BLaER1 treated with 17β-estradiol and CSF1 and Interleukin-3, amounts not matched to agents 10 nM and 100 nM (cell line): ENCODE data around the gene DPEP3.
A peak's percentile ranks its signal among the peaks of the same experiment; 100 is the strongest.

Source experiments
- H3K27ac ChIP-seq, 11 experiments: shearing (Covaris generic); formaldehyde crosslinking; 2 replicates each; pipeline ENCODE4 v1.8.1; 2022
- H3K27me3 ChIP-seq, 11 experiments: shearing (Covaris generic); formaldehyde crosslinking; 2 replicates each; pipeline ENCODE4 v1.8.1; 2022
- H3K36me3 ChIP-seq, 11 experiments: shearing (Covaris generic); formaldehyde crosslinking; 2 replicates each; pipeline ENCODE4 v1.8.1; 2022
- H3K4me1 ChIP-seq, 10 experiments: shearing (Covaris generic); formaldehyde crosslinking; 2 replicates each; pipeline ENCODE4 v1.8.1; 2022
- H3K4me2 ChIP-seq, 11 experiments: shearing (Covaris generic); formaldehyde crosslinking; 2 replicates each; pipeline ENCODE4 v1.8.1; 2022
- H3K4me3 ChIP-seq, 10 experiments: shearing (Covaris generic); formaldehyde crosslinking; 2 replicates each; pipeline ENCODE4 v1.8.1; 2022
- H3K9ac ChIP-seq, 11 experiments: shearing (Covaris generic); formaldehyde crosslinking; 2 replicates each; pipeline ENCODE4 v1.8.1; 2022
- H3K9me3 ChIP-seq, 11 experiments: shearing (Covaris generic); formaldehyde crosslinking; replicated peaks in 1 of 11; 2 replicates each; pipeline ENCODE4 v1.8.1; 2022
- H4K20me1 ChIP-seq, 11 experiments: shearing (Covaris generic); formaldehyde crosslinking; 2 replicates each; pipeline ENCODE4 v1.8.1; 2022
- Cebpa-rat ChIP-seq, 11 experiments: shearing (Covaris generic); IDR thresholded peaks; 2 replicates each; pipeline ENCODE4 v1.8.1; 2022

Gene DPEP3

DNA sequence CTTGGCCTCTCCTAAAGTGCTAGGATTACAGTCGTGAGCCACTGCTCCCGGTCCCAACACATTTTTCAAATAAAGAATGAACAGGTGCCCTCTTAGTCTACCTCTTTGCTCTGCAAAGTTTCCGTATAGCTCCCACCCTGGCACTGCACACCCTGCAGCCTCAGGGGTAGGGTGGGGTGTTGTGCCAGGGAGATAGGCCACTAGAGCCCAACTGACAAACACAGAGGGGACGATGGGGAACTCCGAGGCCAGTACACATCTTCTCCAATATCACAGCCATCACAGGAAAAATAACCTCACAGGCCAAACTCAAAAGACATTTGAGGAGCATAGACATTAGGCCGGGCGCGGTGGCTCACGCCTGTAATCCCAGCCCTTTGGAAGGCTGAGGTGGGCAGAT lies 9.2 kb downstream of the DPEP3 start:
- Histone ChIP-seq H3K9me3 (no peaks in the 10 kb centered on the region), H3K27me3 (no peaks in the 10 kb centered on the region), H4K20me1 (peaks cover 5 to 16% (median 13%) of the 10 kb centered on the region in 11 experiments; a peak in 15 of 22 replicates), H3K27ac (no peak overlapping the region), H3K4me1 (peaks cover 16 to 35% (median 26%) of the 10 kb centered on the region in 10 experiments), H3K9ac (no peak overlapping the region), H3K4me2 (no peak overlapping the region), H3K4me3 (no peak overlapping the region), H3K36me3 (no peaks in the 10 kb centered on the region)
- no peak for TF ChIP-seq Cebpa-rat (IDR thresholded peaks at IDR 0.05)

DNA sequence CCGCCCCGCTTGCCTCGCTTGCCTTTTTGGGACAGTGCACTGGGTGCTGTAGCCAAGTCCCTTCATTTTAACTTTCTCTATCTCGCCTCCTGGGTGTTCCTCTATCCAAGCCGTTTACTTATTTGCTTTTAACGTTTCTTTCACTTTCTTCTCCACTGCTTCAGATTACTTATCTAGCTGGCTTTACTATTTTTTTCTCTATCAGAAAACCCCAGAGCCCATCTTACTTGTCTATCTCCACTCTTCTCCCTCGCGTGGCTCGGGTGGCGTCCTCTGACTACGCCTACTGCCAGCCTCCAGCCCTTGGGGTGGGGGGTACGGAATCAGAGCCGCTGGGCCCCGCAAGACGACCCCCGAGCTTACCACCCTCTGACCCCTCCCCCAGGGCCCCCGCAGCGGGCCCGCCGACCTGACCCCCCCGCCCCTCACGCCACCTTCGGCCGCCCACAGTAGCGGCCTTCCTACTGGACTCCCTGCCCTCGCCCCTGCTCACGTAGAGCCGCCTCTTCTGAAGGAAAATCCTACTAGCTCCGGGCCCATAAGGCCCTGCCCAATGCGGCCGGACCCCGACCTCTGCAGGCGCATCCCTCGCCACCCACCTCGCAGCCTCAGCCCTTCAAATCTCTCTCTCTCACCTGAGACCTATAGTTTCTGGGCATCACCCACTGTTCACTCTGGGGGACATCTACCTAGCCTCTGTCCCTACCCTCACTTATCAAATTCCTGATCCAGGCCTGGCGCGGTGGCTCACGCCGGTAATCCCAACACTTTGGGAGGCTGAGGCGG lies 10.9 kb downstream of the DPEP3 start:
- peak overlapping the region; percentile 72 to 93 (median 84); a peak in 19 of 20 replicates for H3K4me3 ChIP-seq
- H4K20me1 ChIP-seq, result peaks cover 5 to 30% (median 19%) of the 10 kb centered on the region in 11 experiments; a peak in 15 of 22 replicates
- peaks cover 24 to 44% (median 40%) of the 10 kb centered on the region in 10 experiments for H3K4me1 ChIP-seq
- no peaks in the 10 kb centered on the region for H3K36me3 ChIP-seq
- no peak for TF ChIP-seq Cebpa-rat (IDR thresholded peaks at IDR 0.05)
- peak overlapping the region in 6 of 11 experiments; percentile 78 to 86 (median 82); a peak in 13 of 22 replicates for H3K27ac ChIP-seq
- no peaks in the 10 kb centered on the region for H3K9me3 ChIP-seq
- H3K27me3 ChIP-seq, result no peaks in the 10 kb centered on the region
- H3K4me2 ChIP-seq, result peak overlapping the region; percentile 75 to 99 (median 96)
- H3K9ac ChIP-seq, result peak overlapping the region; percentile 82 to 93 (median 89); a peak in 17 of 22 replicates

DNA sequence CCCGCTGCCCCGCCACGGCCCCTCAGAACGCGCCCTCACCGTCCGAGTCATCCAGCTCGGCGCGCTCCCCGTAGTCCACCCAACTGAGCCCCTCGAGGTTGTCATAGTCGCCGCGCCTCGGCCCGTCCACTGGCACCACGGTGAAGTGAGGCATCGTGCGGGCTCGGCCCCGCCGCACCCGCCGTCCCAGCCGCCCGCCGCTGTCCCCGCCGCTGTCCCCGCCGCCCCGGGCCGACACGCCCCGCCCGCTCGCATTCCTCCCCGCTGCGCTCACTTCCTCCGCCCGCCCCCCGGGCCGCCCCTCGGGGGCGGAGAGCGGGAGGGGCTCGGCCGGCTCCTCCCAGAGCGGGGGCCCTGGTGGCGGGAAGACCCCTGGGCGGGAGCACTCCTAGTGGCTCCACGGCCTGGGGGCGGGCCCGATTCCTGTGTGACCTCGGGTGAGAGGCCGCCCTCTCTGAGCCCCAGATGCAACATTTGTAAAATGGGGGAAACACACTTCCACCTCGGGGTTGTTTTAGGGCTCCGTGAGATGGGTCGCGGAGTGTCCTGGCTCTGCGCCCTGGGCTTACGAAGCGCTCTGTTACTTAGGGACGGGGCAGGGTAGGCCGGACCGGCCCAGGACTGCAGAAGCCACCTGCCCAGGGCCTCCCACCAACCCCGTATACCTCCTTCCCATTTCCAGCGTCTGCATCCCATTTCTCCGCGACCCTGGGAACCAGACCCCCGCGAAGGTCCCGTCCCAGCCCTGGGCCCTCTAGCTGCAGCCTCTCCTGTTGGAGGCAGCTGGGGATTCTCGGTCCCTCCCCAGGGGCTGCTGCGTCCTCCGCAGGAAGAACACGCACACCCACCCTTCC lies 11.7 kb downstream of the DPEP3 start, which contains the start of gene SLC12A4:
SLC12A4 (minus strand) TSS at position 238 of the 854 bp plus-strand sequence; CDS start at position 154, 84 bp downstream.
- H3K9ac ChIP-seq, result peak within 1 kb of the TSS; percentile 82 to 93 (median 89)
- H3K4me3 ChIP-seq, result peak within 1 kb of the TSS; percentile 72 to 93 (median 84)
- peak within 1 kb of the TSS; percentile 68 to 94 (median 84); a peak in 21 of 22 replicates for H3K27ac ChIP-seq
- no peaks in the 10 kb centered on the region for H3K27me3 ChIP-seq
- TF ChIP-seq Cebpa-rat (IDR thresholded peaks at IDR 0.05), result no peak
- H4K20me1 ChIP-seq, result peaks cover 5 to 38% (median 20%) of the 10 kb centered on the region in 11 experiments; a peak in 15 of 22 replicates
- peak within 1 kb of the TSS; percentile 75 to 99 (median 96) for H3K4me2 ChIP-seq
- peaks cover 0 to 6% (median 0%) of the 10 kb centered on the region in 11 experiments; a peak in 7 of 22 replicates for H3K36me3 ChIP-seq
- H3K9me3 ChIP-seq, result no peaks in the 10 kb centered on the region
- peaks cover 24 to 52% (median 43%) of the 10 kb centered on the region in 10 experiments for H3K4me1 ChIP-seq

DNA sequence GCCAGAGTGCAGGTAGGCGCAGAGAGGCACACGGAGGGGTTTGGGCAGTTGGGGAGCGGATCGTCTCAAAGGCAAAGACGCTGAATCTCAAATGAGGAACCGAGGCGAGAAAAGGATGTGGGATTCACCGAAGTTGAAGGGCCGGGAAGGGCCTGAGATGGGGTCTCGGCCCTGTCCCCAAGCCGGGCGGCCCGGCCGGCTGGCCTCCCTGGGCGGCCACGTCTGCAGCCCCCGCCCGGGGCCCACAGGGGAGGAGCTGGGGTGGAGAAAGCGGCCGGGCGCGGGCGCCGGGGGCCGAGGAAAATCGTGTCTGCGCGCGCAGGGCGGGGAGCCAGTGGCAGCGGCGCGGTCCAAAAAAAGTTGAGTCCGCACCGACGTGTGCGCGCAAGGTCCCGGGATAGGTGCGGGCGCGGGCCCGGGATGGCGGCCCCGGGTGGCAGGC lies 12.3 kb downstream of the DPEP3 start:
- peak overlapping the region; percentile 82 to 93 (median 89) for H3K9ac ChIP-seq
- peak overlapping the region; percentile 68 to 94 (median 84); a peak in 21 of 22 replicates for H3K27ac ChIP-seq
- H3K36me3 ChIP-seq, result peaks cover 0 to 12% (median 6%) of the 10 kb centered on the region in 11 experiments; a peak in 13 of 22 replicates
- peak overlapping the region; percentile 72 to 93 (median 84) for H3K4me3 ChIP-seq
- H3K4me1 ChIP-seq, result peaks cover 24 to 54% (median 43%) of the 10 kb centered on the region in 10 experiments
- peak overlapping the region; percentile 75 to 99 (median 96) for H3K4me2 ChIP-seq
- H3K9me3 ChIP-seq, result no peaks in the 10 kb centered on the region
- H4K20me1 ChIP-seq, result peaks cover 5 to 44% (median 20%) of the 10 kb centered on the region in 11 experiments; a peak in 15 of 22 replicates
- TF ChIP-seq Cebpa-rat (IDR thresholded peaks at IDR 0.05), result no peak
- no peaks in the 10 kb centered on the region for H3K27me3 ChIP-seq

DNA sequence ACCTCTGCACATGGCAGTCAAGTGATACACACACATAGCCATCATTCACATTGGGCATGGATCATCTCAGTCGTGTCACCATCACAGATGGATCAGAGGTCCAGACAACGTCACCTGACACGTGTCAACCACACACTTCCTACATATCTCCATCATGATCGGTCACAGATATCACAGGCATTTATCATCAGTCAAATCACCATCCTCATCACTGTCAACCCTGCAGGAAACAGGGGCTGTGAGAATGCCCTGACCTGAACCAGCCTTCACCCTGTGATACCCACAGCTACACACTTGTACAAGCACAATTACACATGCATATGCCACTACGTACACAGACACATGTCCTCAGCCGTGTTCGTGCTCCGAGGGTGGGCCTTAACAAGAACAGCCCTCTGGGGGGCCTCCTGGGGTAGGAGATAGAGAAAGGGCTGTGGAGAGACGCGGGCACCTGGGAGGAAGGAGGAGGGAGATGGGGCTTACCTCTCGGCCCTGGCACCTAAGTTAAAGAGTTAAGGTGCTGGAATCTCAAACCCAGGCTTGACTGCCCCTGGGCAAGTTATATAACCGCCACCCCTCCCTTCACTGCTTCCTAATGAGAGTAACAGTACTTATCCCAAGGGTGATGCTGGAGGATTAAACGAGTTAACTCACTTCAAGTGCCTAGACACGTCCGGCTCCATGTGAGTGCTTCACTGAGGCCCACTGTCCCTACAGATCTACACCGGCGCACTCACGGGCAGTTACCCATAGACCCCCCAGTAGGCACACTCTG lies 12.9 kb downstream of the DPEP3 start:
- H3K9ac ChIP-seq, result peak overlapping the region; percentile 82 to 93 (median 89)
- peaks cover 0 to 18% (median 12%) of the 10 kb centered on the region in 11 experiments; a peak in 15 of 22 replicates for H3K36me3 ChIP-seq
- H3K27me3 ChIP-seq, result no peaks in the 10 kb centered on the region
- H4K20me1 ChIP-seq, result peaks cover 5 to 44% (median 20%) of the 10 kb centered on the region in 11 experiments; a peak in 15 of 22 replicates
- peak overlapping the region; percentile 72 to 93 (median 84) for H3K4me3 ChIP-seq
- H3K4me2 ChIP-seq, result peak overlapping the region; percentile 75 to 99 (median 96)
- no peaks in the 10 kb centered on the region for H3K9me3 ChIP-seq
- peaks cover 24 to 54% (median 43%) of the 10 kb centered on the region in 10 experiments for H3K4me1 ChIP-seq
- TF ChIP-seq Cebpa-rat (IDR thresholded peaks at IDR 0.05), result no peak
- peak overlapping the region; percentile 68 to 94 (median 84); a peak in 21 of 22 replicates for H3K27ac ChIP-seq

DNA sequence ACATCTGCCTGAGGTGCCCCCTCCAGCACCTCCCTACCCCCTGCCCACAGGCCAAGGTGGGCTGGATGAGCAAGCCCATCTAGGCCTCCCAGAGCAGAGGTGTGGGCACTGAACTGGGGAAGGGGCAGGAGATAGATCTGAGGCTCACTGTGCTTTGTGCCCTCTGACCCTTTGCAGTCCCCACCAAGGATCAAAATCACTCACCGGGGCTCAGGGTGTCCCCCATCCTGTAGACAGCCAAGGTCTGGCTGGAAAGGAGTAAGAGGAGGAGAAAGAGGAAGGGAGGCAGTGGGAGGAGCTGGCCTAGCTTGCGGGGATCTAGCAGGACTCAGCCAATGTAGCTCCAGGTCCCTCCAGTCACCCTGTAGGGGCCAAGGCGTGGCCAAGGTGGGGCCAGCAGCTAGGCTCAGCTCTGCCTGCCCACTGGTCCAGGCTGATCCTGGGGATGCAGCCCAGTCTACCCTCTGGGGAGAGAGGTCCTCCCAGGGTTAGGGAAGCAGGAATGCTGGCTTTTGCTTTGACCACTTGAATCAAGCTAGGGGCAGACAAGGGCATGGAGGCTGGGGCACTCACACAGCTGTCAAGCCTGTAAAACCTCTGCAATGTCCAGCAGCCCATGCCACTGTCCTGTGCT lies 13.6 kb downstream of the DPEP3 start:
- H3K36me3 ChIP-seq, result peaks cover 0 to 25% (median 19%) of the 10 kb centered on the region in 11 experiments; a peak in 15 of 22 replicates
- H3K4me1 ChIP-seq, result peaks cover 24 to 54% (median 43%) of the 10 kb centered on the region in 10 experiments
- H3K27me3 ChIP-seq, result no peaks in the 10 kb centered on the region
- peak overlapping the region; percentile 75 to 99 (median 96) for H3K4me2 ChIP-seq
- peaks cover 5 to 46% (median 20%) of the 10 kb centered on the region in 11 experiments; a peak in 15 of 22 replicates for H4K20me1 ChIP-seq
- peak overlapping the region in 8 of 10 experiments; percentile 72 to 93 (median 86); a peak in 10 of 20 replicates for H3K4me3 ChIP-seq
- no peak for TF ChIP-seq Cebpa-rat (IDR thresholded peaks at IDR 0.05)
- no peak overlapping the region; a peak in 1 of 22 replicates for H3K27ac ChIP-seq
- H3K9me3 ChIP-seq, result no peaks in the 10 kb centered on the region
- peak overlapping the region in 7 of 11 experiments; percentile 59 to 93 (median 87); a peak in 11 of 22 replicates for H3K9ac ChIP-seq
